NT2/D1 (cell line): ENCODE measurements around the gene MYO19.

ENCODE experiments used
- SUZ12 ChIP-seq: IDR thresholded peaks from 2 replicates; pipeline ENCODE4 v1.6.1; 2011; ENCODE audit not compliant: insufficient read length, insufficient read depth; ENCODE audit errors: extremely low read depth
- YY1 ChIP-seq: IDR thresholded peaks from 2 replicates; pipeline ENCODE4 v1.6.1; 2011; ENCODE audit not compliant: insufficient read length, insufficient read depth
- ZNF274 ChIP-seq: IDR thresholded peaks from 2 replicates; pipeline ENCODE4 v1.6.1; 2011; ENCODE audit warnings: mild to moderate bottlenecking, low read depth, low read length

DNA sequence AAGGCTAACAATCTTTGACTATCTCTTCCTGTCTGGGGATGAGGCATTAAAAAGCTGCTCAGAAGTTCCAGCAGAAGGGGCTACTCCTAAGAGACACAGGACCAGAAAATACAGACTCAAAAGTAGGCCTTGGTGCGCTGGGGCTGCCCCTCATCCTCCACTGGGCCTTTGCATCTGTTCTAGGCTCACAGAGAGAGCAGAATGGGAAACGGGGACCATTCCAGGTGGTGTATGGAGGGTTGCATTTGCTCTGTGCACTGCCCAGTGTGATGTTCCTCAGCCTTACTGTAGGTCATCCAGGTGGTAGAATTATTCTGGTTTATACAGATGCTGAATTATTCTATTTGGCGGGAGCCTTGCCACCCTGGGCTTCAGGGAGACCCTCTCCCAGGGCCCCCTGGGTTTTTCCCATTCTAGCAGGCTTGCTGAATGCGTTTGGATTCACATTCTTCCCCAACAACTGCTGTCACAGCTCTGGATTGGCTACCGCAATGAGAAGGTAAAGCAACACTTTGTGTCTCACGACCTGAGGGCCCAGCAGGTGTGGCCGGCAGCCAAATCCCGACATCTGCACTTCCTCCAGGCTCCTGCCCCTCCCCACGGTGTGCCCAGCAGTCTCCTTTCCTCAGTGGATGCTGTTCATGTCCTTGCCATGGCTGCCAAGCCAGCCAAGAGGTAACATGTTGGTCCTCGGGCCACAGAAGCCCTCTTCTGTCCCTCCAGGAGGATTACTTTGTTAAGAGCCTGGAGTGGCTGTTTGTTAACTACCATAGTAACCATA, 73.1 kb downstream of the MYO19 start:
- TF ChIP-seq SUZ12 = no peak
- no peak for TF ChIP-seq YY1
- TF ChIP-seq ZNF274 = no peak
